Activated CD4-positive, CD25-positive, alpha-beta regulatory T cell treated with anti-CD3 and anti-CD28 coated beads, Interleukin-2, amount 50 U/mL, for 16 hours (primary cell): Measurements from ENCODE around the gene SPATA31C1.
"Not testable (repeated sequence)": the region's sequence is repeated elsewhere in the genome, so short reads cannot be mapped to it uniquely, and the experiment has no call there.

Experiments used
- DNase-seq: peaks from one replicate; pipeline ENCODE4 v3.0.0-alpha.2; 2020; ENCODE audit warnings: low read depth, low spot score

Gene SPATA31C1

GRCh38 chr9:87937918-87938317 lies 20.2 kb downstream of the SPATA31C1 start:
- not testable (repeated sequence) for DNase-seq

DNA sequence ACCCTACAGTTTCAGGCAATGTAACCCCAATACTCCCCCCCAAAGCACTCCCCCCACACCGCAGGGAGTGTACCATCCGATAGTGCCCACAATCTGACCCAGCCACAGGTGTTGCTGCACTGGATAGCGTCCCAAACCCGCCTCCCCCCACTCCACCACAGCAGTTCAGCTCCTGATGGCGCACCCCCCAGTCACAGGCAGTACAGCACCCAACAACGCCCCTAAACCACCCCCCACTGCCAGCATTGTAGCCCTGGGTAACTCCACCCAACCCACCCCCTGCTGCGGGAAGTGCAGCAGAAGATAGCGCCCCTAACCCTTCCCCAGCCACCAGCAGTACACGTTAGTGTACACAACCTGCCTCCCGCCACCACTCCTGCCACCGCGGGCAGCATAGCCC lies 20.6 kb downstream of the SPATA31C1 start:
- not testable (repeated sequence) for DNase-seq

GRCh38 chr9:87939096-87939495 lies 21.3 kb downstream of the SPATA31C1 start:
- not testable (repeated sequence) for DNase-seq

- DNase-seq: no peak
These were observed 26.3 kb downstream of the SPATA31C1 start for GRCh38 chr9:87944096-87944495.

- no peak for DNase-seq
These were observed 26.9 kb downstream of the SPATA31C1 start for GRCh38 chr9:87944682-87945081.

DNA sequence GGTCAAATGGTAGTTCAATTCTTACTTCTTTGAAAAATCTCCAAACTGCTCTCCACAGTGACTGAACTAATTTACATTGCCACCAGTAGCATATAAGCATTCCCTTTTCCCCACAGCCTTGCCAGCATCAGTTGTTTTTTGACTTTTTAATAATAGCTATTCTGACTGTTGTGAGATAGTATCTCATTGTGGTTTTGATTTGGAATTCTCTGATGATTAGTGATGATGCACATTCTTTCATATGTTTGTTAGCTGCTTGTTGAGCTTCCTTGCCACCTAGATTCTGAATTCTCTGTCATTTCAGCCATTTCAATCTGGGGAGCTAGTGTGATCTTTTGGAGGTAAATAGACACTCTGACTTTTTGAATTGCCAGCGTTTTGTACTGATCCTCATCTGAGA lies 32.5 kb downstream of the SPATA31C1 start:
- DNase-seq: no peak

DNA sequence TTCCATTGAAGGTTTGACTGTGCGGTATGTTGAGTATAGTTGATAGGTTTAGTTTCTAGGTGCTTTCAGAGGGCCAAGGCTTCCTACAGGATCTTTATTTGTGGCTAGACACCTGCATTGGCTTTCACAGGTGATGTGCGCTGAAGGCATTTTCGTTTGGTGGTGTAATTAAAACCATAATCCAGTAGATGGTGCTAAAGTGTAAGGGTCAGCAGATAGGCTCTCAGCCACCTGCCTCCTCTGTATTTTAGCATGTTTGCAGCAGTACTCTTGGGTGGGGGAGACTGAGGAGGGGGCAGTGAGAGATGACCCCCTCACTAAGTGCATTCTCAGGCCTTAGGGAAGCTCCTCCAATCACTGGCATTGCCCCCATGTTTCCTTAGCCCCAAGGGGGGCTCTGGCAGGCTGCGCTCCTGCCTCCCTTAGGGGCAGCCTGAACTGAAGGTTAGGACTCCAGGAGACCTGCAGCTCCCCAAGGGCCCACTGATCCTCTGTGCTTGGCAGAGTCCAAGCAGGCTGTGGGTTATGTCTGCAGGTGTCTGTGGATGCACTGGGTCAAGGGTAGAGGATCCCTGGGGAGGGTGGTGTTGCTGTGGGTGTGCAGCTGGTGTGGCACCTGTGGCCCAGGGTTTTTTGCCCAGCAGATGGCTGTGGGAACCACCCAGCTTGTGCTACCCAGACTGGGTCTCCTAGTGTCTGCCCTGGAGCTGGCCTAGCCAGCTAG lies 33.2 kb downstream of the SPATA31C1 start:
- DNase-seq: no peak

DNA sequence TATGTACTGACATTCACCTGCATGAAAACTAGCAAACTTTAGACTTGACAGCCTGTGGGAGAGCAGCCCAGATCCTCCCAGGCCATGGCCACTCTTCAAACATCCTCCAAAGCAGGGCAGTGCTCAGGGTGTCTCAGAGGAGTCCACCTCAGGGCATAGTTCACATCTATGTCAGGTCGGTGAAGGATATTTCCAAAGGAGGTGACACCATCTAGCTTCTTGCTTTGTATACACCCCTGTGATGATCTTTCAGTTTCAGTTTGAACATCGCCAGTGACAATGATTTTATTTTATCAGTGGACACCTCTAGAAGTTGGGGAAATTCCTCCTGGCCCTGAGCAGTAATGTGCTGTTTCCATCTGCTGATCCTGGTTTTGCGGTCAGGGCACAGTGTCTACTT lies 36.5 kb downstream of the SPATA31C1 start:
- DNase-seq: no peak

GRCh38 chr9:87957839-87958238 lies 40.1 kb downstream of the SPATA31C1 start:
- DNase-seq: no peak

DNA sequence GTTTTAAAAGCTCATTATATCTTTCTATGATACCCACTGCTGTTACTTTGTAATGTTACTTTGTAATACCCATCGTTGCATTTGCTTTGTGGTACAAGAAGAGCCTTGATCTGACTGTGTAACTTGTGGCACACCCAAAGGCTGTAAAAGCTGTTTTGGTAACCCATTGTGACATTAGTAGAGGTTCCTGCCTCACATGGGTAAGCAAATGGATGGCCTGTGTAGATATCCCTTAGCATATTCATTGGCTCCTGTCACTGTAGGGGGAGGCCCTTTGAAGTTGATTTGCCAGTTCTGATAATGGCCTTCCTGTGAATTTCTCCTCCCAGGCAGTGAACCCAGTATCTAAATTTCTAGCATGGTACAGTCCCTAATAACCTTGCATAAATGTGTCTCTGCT lies 40.8 kb downstream of the SPATA31C1 start:
- DNase-seq: no peak

- no peak for DNase-seq
These were observed 42.3 kb downstream of the SPATA31C1 start for GRCh38 chr9:87959916-87960581.

GRCh38 chr9:87963770-87964169 lies 46.0 kb downstream of the SPATA31C1 start:
- no peak for DNase-seq

DNA sequence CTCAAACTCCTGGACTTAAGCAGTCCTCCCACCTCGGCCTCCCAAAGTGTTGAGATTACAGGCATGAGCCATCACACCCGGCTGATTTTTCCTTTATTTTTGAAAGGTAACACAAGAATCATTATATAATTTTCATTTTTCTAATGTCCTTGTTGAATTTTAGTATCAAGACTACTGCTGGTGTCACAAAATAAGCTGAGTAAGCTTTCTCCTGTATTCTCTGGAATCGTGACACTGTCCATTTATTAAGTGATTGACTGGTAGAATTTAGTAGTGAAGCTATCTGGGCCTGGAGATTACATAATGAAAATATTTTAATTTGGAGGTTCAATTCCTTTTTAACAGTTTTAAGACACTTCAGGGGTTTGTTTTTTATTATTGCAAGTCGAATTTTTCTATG lies 47.1 kb downstream of the SPATA31C1 start:
- no peak for DNase-seq

DNA sequence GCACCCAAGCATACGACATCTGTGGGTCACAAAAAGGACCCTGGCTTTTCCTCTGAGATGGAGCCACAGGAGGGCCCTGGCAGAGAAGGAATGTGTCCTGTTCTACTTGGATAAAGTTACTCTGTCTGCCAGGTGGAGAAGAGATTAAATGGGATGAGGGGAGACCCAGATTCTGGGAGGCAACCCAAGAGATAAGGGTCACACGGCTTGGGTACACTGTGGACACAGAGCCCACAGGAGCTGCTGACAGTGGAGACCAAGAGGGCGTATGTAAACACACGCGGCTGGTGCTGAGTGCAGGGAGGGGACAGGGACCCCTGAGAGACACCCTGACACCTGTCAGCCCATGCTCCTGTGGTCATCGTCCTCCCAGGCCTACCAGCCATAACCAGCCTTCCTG lies 50.4 kb downstream of the SPATA31C1 start:
- no peak for DNase-seq

GRCh38 chr9:87970602-87971001 lies 52.8 kb downstream of the SPATA31C1 start:
- DNase-seq: no peak

- DNase-seq: no peak
These were observed 55.4 kb downstream of the SPATA31C1 start for GRCh38 chr9:87973122-87973521.
